Smooth muscle cell (in vitro differentiated cells): ENCODE data around the gene ZNF132. TPM values are rescaled to one million over a fixed set of nuclear protein-coding genes. Genes with fewer than 3 reads are reported as not detected.

Source experiments
- DNase-seq: peaks from one replicate; lab custom pipeline; 2025; ENCODE audit not compliant: unreplicated experiment; lab: John Stamatoyannopoulos, UW
- H2AFZ ChIP-seq: fragments of 200-600 bp; sonication (generic); 2 replicates; pipeline ENCODE4 v1.6.0; 2016; ENCODE audit warnings: antibody characterized with exemption, low read depth, mild to moderate bottlenecking
- H3F3A ChIP-seq: fragments of 200-600 bp; sonication (generic); 2 replicates; pipeline ENCODE4 v1.6.0; 2017; ENCODE audit warnings: antibody characterized with exemption, low read depth
- H3K27ac ChIP-seq: fragments of 200-600 bp; sonication (generic); 2 replicates; pipeline ENCODE4 v1.5.1; 2016; ENCODE audit warnings: low read depth, mild to moderate bottlenecking
- H3K27me3 ChIP-seq: fragments of 200-600 bp; sonication (generic); 2 replicates; pipeline ENCODE4 v1.6.1; 2016; ENCODE audit warnings: low read depth, mild to moderate bottlenecking
- H3K36me3 ChIP-seq: fragments of 200-600 bp; sonication (generic); 2 replicates; pipeline ENCODE4 v1.5.1; 2016; ENCODE audit warnings: low read depth
- H3K4me1 ChIP-seq: fragments of 200-600 bp; sonication (generic); 2 replicates; pipeline ENCODE4 v1.5.1; 2016; ENCODE audit warnings: low read depth
- H3K4me2 ChIP-seq: fragments of 200-600 bp; sonication (generic); 2 replicates; pipeline ENCODE4 v1.6.0; 2016; ENCODE audit warnings: mild to moderate bottlenecking
- H3K4me3 ChIP-seq: fragments of 200-600 bp; sonication (generic); 2 replicates; pipeline ENCODE4 v1.5.1; 2016; ENCODE audit warnings: mild to moderate bottlenecking
- H3K79me2 ChIP-seq: fragments of 200-600 bp; sonication (generic); 2 replicates; pipeline ENCODE4 v1.6.0; 2016; ENCODE audit warnings: low read depth, mild to moderate bottlenecking
- H3K9ac ChIP-seq: fragments of 200-600 bp; sonication (generic); 2 replicates; pipeline ENCODE4 v1.6.0; 2016; ENCODE audit warnings: low read depth
- H3K9me3 ChIP-seq: fragments of 200-600 bp; sonication (generic); replicated peaks from 2 replicates; pipeline ENCODE4 v1.5.1; 2016; ENCODE audit warnings: low read depth
- H4K20me1 ChIP-seq: fragments of 200-600 bp; sonication (generic); 2 replicates; pipeline ENCODE4 v1.6.0; 2016; ENCODE audit warnings: low read depth
- WGBS: methylation state at CpG from one replicate; pipeline ENCODE4 v1.1.7; 2016; ENCODE audit warnings: low lambda C conversion rate; 5-methylcytosine and 5-hydroxymethylcytosine counted together
- polyA plus RNA-seq: library from polyadenylated mRNA; unstranded; fragments of >200 nt; fragmentation: Nextera tagmentation; extraction: Ambion mirVana; gene quantifications from 2 replicates; pipeline ENCODE4 v1.2.1, GENCODE V29; 2016
- total RNA-seq: library from RNA; depleted of rRNA; stranded (reverse); fragments of >200 nt; gene quantifications from 2 replicates; pipeline ENCODE4 v1.2.3, GENCODE V29; 2014
- TF ChIP-seq, protein P1 (sequence below): fragments of 200-600 bp; sonication (generic); IDR thresholded peaks from 2 replicates; pipeline ENCODE4 v1.5.1; 2017; ENCODE audit warnings: borderline replicate concordance, mild to moderate bottlenecking, antibody characterized with exemption; ENCODE audit not compliant: insufficient read depth, poor library complexity, severe bottlenecking

ZNF132 gene
- total and polyA plus RNA-seq, 2 experiments from 2014 or later: 0.40 to 2.3 TPM

- H2AFZ ChIP-seq: no peak overlapping the region
- no peaks in the 10 kb centered on the region for H4K20me1 ChIP-seq
- H3K9ac ChIP-seq: peak overlapping the region; percentile 75
- H3K27ac ChIP-seq: peak overlapping the region; percentile 72
- H3K4me1 ChIP-seq: peaks cover 13% of the 10 kb centered on the region
- DNase-seq: no peak
- no peaks in the 10 kb centered on the region for H3K36me3 ChIP-seq
- H3K79me2 ChIP-seq: peaks cover 6% of the 10 kb centered on the region
- WGBS: 20% methylated on average over 23 of the region's 23 CpGs
- H3K4me3 ChIP-seq: peak overlapping the region; percentile 64
- H3F3A ChIP-seq: no peaks in the 10 kb centered on the region
- no peaks in the 10 kb centered on the region for H3K9me3 ChIP-seq
- TF ChIP-seq, protein P1, sequence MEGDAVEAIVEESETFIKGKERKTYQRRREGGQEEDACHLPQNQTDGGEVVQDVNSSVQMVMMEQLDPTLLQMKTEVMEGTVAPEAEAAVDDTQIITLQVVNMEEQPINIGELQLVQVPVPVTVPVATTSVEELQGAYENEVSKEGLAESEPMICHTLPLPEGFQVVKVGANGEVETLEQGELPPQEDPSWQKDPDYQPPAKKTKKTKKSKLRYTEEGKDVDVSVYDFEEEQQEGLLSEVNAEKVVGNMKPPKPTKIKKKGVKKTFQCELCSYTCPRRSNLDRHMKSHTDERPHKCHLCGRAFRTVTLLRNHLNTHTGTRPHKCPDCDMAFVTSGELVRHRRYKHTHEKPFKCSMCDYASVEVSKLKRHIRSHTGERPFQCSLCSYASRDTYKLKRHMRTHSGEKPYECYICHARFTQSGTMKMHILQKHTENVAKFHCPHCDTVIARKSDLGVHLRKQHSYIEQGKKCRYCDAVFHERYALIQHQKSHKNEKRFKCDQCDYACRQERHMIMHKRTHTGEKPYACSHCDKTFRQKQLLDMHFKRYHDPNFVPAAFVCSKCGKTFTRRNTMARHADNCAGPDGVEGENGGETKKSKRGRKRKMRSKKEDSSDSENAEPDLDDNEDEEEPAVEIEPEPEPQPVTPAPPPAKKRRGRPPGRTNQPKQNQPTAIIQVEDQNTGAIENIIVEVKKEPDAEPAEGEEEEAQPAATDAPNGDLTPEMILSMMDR: no peak
- no peaks in the 10 kb centered on the region for H3K27me3 ChIP-seq
- peak overlapping the region; percentile 94 for H3K4me2 ChIP-seq
Measured at GRCh38 chr19:58401840-58402421, 38.0 kb downstream of the ZNF132 start.

DNA sequence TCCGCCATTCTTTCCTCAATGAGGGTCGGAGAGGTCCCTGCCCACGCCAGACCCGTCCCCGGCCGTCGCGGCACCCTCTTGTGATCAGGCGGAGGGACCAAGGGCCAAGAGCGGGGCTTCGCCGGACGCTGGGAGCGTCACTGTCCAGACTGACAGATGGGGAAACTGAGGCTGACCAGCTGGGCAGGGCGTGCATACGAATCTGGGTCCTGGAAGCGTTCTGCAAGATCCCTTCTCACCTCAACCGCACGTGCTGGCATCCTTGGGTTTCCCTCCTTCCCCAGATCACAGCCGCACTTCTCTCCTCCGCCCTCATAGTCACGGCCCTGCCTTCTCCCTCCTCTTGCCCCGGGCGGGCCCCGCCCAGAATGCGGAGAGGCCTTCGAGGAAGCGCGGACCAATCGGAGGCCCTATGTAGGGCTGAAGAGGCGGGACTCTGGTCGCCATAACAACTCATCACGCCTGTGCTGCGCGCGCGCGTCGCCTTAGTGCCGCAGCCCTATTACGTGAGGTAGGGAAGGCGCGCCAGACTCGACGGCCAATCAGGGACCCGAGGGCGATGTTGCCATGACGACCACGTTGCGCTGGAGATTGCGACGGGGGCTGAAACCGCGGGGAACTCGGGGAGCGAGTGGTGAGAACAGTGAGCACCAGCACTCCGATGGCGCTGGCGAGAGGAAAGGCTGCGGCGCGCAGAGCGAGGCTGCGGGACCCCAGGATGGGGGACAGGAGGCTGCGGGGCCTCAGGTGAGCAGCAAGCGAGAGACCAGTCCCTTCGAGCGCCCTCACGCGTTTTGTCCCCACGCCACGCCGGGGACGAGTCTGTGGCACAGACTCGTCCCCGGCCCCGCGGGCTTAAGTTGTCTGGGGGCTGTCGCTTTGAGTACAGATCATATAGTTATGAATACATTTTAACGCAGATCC lies 38.8 kb downstream of the ZNF132 start:
- Histone ChIP-seq H2AFZ (no peak overlapping the region), H4K20me1 (no peaks in the 10 kb centered on the region), H3K4me2 (peak overlapping the region; percentile 94), H3K27me3 (no peaks in the 10 kb centered on the region), H3K9ac (peak overlapping the region; percentile 75), H3K4me1 (peaks cover 13% of the 10 kb centered on the region), H3K9me3 (no peaks in the 10 kb centered on the region), H3F3A (no peaks in the 10 kb centered on the region), H3K79me2 (peaks cover 6% of the 10 kb centered on the region), H3K4me3 (peak overlapping the region; percentile 64), H3K36me3 (no peaks in the 10 kb centered on the region), H3K27ac (peak overlapping the region; percentile 72)
- 6% methylated on average over 77 of the region's 80 CpGs for WGBS
- peak; percentile 96 for DNase-seq
- TF ChIP-seq, protein P1: no peak

DNA sequence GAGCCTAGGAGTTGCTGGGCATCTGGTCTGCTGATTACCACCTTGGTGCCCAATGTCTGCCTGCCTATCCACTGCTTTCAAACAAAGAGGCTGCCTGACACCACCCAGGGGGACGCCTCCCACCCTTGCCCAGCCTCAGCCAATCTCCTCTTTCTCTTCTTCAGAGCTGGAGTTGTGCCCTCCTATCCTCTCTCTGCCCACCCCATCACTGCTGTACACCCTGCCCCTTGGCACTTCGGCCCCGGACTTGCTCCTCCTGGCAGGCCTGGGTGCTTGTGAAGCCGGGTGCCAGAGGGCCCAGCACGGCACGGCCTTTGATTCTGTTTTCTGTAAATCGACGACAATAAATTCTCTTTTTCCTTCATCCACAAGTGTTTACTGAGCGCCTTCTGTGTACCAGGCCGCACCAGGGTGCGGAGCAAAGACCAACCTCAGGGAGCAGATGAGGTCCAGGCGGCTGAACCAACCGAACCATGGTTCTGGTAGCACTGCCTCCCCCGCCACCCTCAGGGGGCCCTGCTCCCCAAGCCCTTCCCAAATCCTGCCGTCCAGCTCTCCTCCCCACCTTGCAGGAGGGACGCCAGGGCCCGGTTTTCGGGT lies 39.5 kb downstream of the ZNF132 start:
- peak overlapping the region; percentile 92 for H3K4me2 ChIP-seq
- H3F3A ChIP-seq: no peaks in the 10 kb centered on the region
- peak overlapping the region; percentile 55 for H3K4me3 ChIP-seq
- no peaks in the 10 kb centered on the region for H4K20me1 ChIP-seq
- no peak overlapping the region for H3K27ac ChIP-seq
- H3K4me1 ChIP-seq: peaks cover 13% of the 10 kb centered on the region
- H3K9me3 ChIP-seq: no peaks in the 10 kb centered on the region
- TF ChIP-seq, protein P1: no peak
- no peaks in the 10 kb centered on the region for H3K36me3 ChIP-seq
- no peaks in the 10 kb centered on the region for H3K27me3 ChIP-seq
- H2AFZ ChIP-seq: no peak overlapping the region
- WGBS: 78% methylated on average over 17 of the region's 18 CpGs
- peak overlapping the region; percentile 25 for H3K9ac ChIP-seq
- H3K79me2 ChIP-seq: peaks cover 6% of the 10 kb centered on the region
- DNase-seq: no peak
